Measurements from ENCODE around the gene C1orf53.
A peak's percentile ranks its signal among the peaks of the same experiment; 100 is the strongest.

DNA sequence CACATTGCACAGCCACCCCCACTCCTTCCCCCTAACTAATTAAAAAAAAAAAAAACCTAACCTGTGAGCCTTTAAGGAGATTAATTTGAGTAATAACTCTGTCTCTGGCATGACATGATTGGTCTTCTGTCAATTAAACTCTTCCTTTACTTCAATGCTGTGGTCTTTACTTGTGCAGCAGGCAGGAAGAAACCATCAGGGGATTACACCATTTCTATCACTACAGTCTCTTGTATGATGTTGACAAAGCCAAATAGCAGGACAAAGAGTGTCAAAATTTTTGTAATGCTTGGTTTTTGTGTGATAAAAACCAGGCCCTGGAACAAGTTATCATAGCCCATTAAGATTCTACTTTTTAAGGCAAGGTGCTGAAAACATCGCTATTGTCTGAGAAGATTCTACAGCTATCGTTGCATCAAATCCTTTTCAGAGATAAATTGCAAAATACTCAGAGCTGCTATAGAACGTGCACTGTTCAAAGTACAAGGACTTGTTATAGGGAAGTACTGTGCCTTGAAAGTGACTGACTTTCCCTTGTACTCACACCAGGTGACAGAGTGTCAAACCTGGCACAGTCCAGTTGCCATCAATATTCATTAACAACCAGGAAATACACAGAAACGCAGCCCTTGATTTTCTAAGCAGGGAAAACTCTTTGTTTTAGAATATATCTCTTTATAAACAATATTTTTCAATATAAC lies 52.4 kb downstream of the C1orf53 start:
- no peak for TF ChIP-seq POLR2A (IDR thresholded peaks at IDR 0.05)
- TF ChIP-seq, protein P1, sequence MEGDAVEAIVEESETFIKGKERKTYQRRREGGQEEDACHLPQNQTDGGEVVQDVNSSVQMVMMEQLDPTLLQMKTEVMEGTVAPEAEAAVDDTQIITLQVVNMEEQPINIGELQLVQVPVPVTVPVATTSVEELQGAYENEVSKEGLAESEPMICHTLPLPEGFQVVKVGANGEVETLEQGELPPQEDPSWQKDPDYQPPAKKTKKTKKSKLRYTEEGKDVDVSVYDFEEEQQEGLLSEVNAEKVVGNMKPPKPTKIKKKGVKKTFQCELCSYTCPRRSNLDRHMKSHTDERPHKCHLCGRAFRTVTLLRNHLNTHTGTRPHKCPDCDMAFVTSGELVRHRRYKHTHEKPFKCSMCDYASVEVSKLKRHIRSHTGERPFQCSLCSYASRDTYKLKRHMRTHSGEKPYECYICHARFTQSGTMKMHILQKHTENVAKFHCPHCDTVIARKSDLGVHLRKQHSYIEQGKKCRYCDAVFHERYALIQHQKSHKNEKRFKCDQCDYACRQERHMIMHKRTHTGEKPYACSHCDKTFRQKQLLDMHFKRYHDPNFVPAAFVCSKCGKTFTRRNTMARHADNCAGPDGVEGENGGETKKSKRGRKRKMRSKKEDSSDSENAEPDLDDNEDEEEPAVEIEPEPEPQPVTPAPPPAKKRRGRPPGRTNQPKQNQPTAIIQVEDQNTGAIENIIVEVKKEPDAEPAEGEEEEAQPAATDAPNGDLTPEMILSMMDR (IDR thresholded peaks at IDR 0.05), result peak in 1 of 6 experiments; percentile 5
